ENCODE data around the gene SYNE2. TPM values are rescaled to one million over a fixed set of nuclear protein-coding genes. Genes with fewer than 3 reads are reported as not detected.

SYNE2 gene
- total RNA-seq, 1 donor: 10.1 TPM

GRCh38 chr14:64234877-64235651 lies 382.3 kb downstream of the SYNE2 start:
- Histone ChIP-seq H3K4me3 (ENCODE audit: insufficient read depth, low read length) (no peak overlapping the region), H2AFZ (ENCODE audit: low read length) (no peak overlapping the region), H4K20me1 (ENCODE audit: insufficient read depth, low read length) (no peaks in the 10 kb centered on the region), H3K27me3 (ENCODE audit: insufficient read depth, low read length) (peaks cover 59% of the 10 kb centered on the region), H3K36me3 (ENCODE audit: insufficient read depth, low read length) (no peaks in the 10 kb centered on the region), H3K9me3 (ENCODE audit: low read depth, low read length) (no peaks in the 10 kb centered on the region), H3K4me1 (ENCODE audit: insufficient read depth, low read length) (peaks cover 13% of the 10 kb centered on the region), H3K27ac (ENCODE audit: low read depth, low read length) (no peak overlapping the region), H3K79me2 (ENCODE audit: insufficient read depth, low read length) (no peaks in the 10 kb centered on the region), H3K4me2 (ENCODE audit: insufficient read depth, low read length) (no peak overlapping the region)
- no peak for TF ChIP-seq CTCF (IDR thresholded peaks at IDR 0.05; ENCODE audit: extremely low read depth, low read depth, low read length)
- DNase-seq (ENCODE audit: insufficient read length, low spot score, missing footprints): no peak

GRCh38 chr14:64235652-64236640 lies 383.1 kb downstream of the SYNE2 start:
- no peak overlapping the region for H3K27ac ChIP-seq (ENCODE audit: low read depth, low read length)
- TF ChIP-seq CTCF (IDR thresholded peaks at IDR 0.05; ENCODE audit: extremely low read depth, low read depth, low read length): no peak
- DNase-seq (ENCODE audit: insufficient read length, low spot score, missing footprints): no peak
- H2AFZ ChIP-seq (ENCODE audit: low read length): no peak overlapping the region
- H3K36me3 ChIP-seq (ENCODE audit: insufficient read depth, low read length): no peaks in the 10 kb centered on the region
- H3K9me3 ChIP-seq (ENCODE audit: low read depth, low read length): no peaks in the 10 kb centered on the region
- H3K4me1 ChIP-seq (ENCODE audit: insufficient read depth, low read length): peaks cover 13% of the 10 kb centered on the region
- no peaks in the 10 kb centered on the region for H4K20me1 ChIP-seq (ENCODE audit: insufficient read depth, low read length)
- no peak overlapping the region for H3K4me2 ChIP-seq (ENCODE audit: insufficient read depth, low read length)
- peaks cover 65% of the 10 kb centered on the region for H3K27me3 ChIP-seq (ENCODE audit: insufficient read depth, low read length)
- H3K4me3 ChIP-seq (ENCODE audit: insufficient read depth, low read length): no peak overlapping the region
- H3K79me2 ChIP-seq (ENCODE audit: insufficient read depth, low read length): no peaks in the 10 kb centered on the region

GRCh38 chr14:64238049-64238448 lies 385.2 kb downstream of the SYNE2 start:
- no peak for DNase-seq (ENCODE audit: insufficient read length, low spot score, missing footprints)
- Histone ChIP-seq H3K4me3 (ENCODE audit: insufficient read depth, low read length) (no peak overlapping the region), H3K4me1 (ENCODE audit: insufficient read depth, low read length) (no peaks in the 10 kb centered on the region), H2AFZ (ENCODE audit: low read length) (no peak overlapping the region), H3K4me2 (ENCODE audit: insufficient read depth, low read length) (no peak overlapping the region), H4K20me1 (ENCODE audit: insufficient read depth, low read length) (no peaks in the 10 kb centered on the region), H3K36me3 (ENCODE audit: insufficient read depth, low read length) (no peaks in the 10 kb centered on the region), H3K9me3 (ENCODE audit: low read depth, low read length) (no peaks in the 10 kb centered on the region), H3K27ac (ENCODE audit: low read depth, low read length) (no peak overlapping the region), H3K27me3 (ENCODE audit: insufficient read depth, low read length) (peaks cover 74% of the 10 kb centered on the region), H3K79me2 (ENCODE audit: insufficient read depth, low read length) (no peaks in the 10 kb centered on the region)
- no peak for TF ChIP-seq CTCF (IDR thresholded peaks at IDR 0.05; ENCODE audit: extremely low read depth, low read depth, low read length)

DNA sequence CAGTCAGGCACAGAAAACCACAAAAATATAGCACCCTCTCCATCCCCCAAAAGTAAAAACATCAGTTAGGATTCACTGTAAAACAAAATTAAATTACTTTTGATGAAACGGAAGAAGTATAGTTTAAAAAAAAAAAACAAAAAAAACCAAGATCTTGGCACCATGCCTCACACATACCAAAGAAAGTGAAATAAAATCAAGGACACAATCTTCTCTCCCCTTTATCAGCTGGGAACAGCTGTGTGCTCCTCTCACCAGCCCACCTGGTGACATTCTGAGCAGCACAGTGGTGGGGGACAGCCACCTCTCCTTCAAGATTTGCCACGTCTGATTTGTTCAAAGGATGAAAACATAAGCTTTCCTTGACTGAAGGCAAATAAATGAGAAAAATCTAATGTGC lies 385.8 kb downstream of the SYNE2 start:
- TF ChIP-seq CTCF (IDR thresholded peaks at IDR 0.05; ENCODE audit: extremely low read depth, low read depth, low read length): no peak
- no peaks in the 10 kb centered on the region for H3K36me3 ChIP-seq (ENCODE audit: insufficient read depth, low read length)
- no peaks in the 10 kb centered on the region for H3K9me3 ChIP-seq (ENCODE audit: low read depth, low read length)
- no peak overlapping the region for H3K4me3 ChIP-seq (ENCODE audit: insufficient read depth, low read length)
- no peaks in the 10 kb centered on the region for H4K20me1 ChIP-seq (ENCODE audit: insufficient read depth, low read length)
- H3K79me2 ChIP-seq (ENCODE audit: insufficient read depth, low read length): no peaks in the 10 kb centered on the region
- no peak overlapping the region for H3K4me2 ChIP-seq (ENCODE audit: insufficient read depth, low read length)
- H2AFZ ChIP-seq (ENCODE audit: low read length): no peak overlapping the region
- H3K27me3 ChIP-seq (ENCODE audit: insufficient read depth, low read length): peaks cover 73% of the 10 kb centered on the region
- no peaks in the 10 kb centered on the region for H3K4me1 ChIP-seq (ENCODE audit: insufficient read depth, low read length)
- no peak for DNase-seq (ENCODE audit: insufficient read length, low spot score, missing footprints)
- H3K27ac ChIP-seq (ENCODE audit: low read depth, low read length): no peak overlapping the region
